ENCODE data around the gene CUX1.

GRCh38 chr7:101864039-101864438, 46.6 kb downstream of the CUX1 start:
- TF ChIP-seq CTCF (IDR thresholded peaks at IDR 0.05) (no peak), POLR2AphosphoS5 (IDR thresholded peaks at IDR 0.05) (no peak), POLR2A (IDR thresholded peaks at IDR 0.05) (no peak)

Measured in suprapubic skin (tissue), 4 donors.